Fibroblast of gingiva (primary cell): Measurements from ENCODE around the gene HSPA12A.
A peak's percentile ranks its signal among the peaks of the same experiment; 100 is the strongest.

Experiments
- DNase-seq: peaks from one replicate; pipeline ENCODE4 v3.0.0-alpha.2; 2011; ENCODE audit warnings: low read depth

Gene HSPA12A

GRCh38 chr10:116665541-116666125, 76.7 kb downstream of the HSPA12A start:
- DNase-seq: peak; percentile 20

- DNase-seq: no peak
These were observed 77.7 kb downstream of the HSPA12A start for GRCh38 chr10:116664631-116665030.

GRCh38 chr10:116663342-116663741, 79.0 kb downstream of the HSPA12A start:
- no peak for DNase-seq

- DNase-seq: no peak
These were observed 81.5 kb downstream of the HSPA12A start for GRCh38 chr10:116660860-116661259.

- no peak for DNase-seq
These were observed 83.2 kb downstream of the HSPA12A start for GRCh38 chr10:116659049-116659670.

GRCh38 chr10:116657863-116658551, 84.4 kb downstream of the HSPA12A start:
- no peak for DNase-seq

GRCh38 chr10:116656044-116656443, 86.3 kb downstream of the HSPA12A start:
- DNase-seq: no peak

- no peak for DNase-seq
These were observed 86.8 kb downstream of the HSPA12A start for GRCh38 chr10:116655568-116655967.

- no peak for DNase-seq
These were observed 87.5 kb downstream of the HSPA12A start for GRCh38 chr10:116654816-116655215.

- peak; percentile 8 for DNase-seq
These were observed 88.5 kb downstream of the HSPA12A start for GRCh38 chr10:116653885-116654284.

GRCh38 chr10:116648903-116649302, 93.5 kb downstream of the HSPA12A start:
- no peak for DNase-seq

GRCh38 chr10:116646502-116646901, 95.9 kb downstream of the HSPA12A start:
- DNase-seq: no peak

GRCh38 chr10:116637830-116638229, 104.5 kb downstream of the HSPA12A start:
- no peak for DNase-seq

- DNase-seq: no peak
These were observed 105.4 kb downstream of the HSPA12A start for GRCh38 chr10:116636976-116637375.

- DNase-seq: no peak
These were observed 106.0 kb downstream of the HSPA12A start for GRCh38 chr10:116636385-116636784.

GRCh38 chr10:116634126-116634975, 108.0 kb downstream of the HSPA12A start:
- DNase-seq: no peak

- no peak for DNase-seq
These were observed 109.2 kb downstream of the HSPA12A start for GRCh38 chr10:116633216-116633600.

- no peak for DNase-seq
These were observed 109.7 kb downstream of the HSPA12A start for GRCh38 chr10:116632596-116633215.

GRCh38 chr10:116631871-116632295, 110.5 kb downstream of the HSPA12A start:
- no peak for DNase-seq

- DNase-seq: no peak
These were observed 112.3 kb downstream of the HSPA12A start for GRCh38 chr10:116630020-116630419.

- DNase-seq: no peak
These were observed 113.0 kb downstream of the HSPA12A start for GRCh38 chr10:116629340-116629739.

- no peak for DNase-seq
These were observed 114.9 kb downstream of the HSPA12A start for GRCh38 chr10:116627386-116627933.
